GM12891 (cell line): ENCODE data around the gene P4HA2.
A peak's percentile ranks its signal among the peaks of the same experiment; 100 is the strongest.

Source experiments
- DNase-seq: peaks from one replicate; pipeline ENCODE4 v3.0.0; 2011; ENCODE audit warnings: low spot score; ENCODE audit not compliant: insufficient read length
- FAIRE-seq: peaks from 2 replicates; lab custom pipeline; 2011; peaks lifted over from hg19 to GRCh38; lab: Jason Lieb, UNC
- PAX5 ChIP-seq: IDR thresholded peaks from 2 replicates; pipeline ENCODE4 v1.6.1; 2011; ENCODE audit warnings: low read length, moderate library complexity, mild to moderate bottlenecking; ENCODE audit not compliant: insufficient read depth, severe bottlenecking
- POLR2A ChIP-seq: IDR thresholded peaks from 2 replicates; pipeline ENCODE4 v1.6.1; 2011; ENCODE audit warnings: low read depth, low read length, control low read depth
- POLR2AphosphoS5 ChIP-seq: IDR thresholded peaks from 2 replicates; pipeline ENCODE4 v1.6.1; 2011; ENCODE audit warnings: low read depth, low read length, control low read depth
- POU2F2 ChIP-seq: IDR thresholded peaks from 2 replicates; pipeline ENCODE4 v1.6.1; 2011; ENCODE audit warnings: low read depth, mild to moderate bottlenecking, control low read depth, low read length, moderate library complexity
- SPI1 ChIP-seq: IDR thresholded peaks from 2 replicates; pipeline ENCODE4 v1.6.1; 2011; ENCODE audit warnings: low read depth, low read length, control low read depth
- TAF1 ChIP-seq: IDR thresholded peaks from 2 replicates; pipeline ENCODE4 v1.6.1; 2011; ENCODE audit warnings: low read depth, low read length, control low read depth

P4HA2 gene

DNA sequence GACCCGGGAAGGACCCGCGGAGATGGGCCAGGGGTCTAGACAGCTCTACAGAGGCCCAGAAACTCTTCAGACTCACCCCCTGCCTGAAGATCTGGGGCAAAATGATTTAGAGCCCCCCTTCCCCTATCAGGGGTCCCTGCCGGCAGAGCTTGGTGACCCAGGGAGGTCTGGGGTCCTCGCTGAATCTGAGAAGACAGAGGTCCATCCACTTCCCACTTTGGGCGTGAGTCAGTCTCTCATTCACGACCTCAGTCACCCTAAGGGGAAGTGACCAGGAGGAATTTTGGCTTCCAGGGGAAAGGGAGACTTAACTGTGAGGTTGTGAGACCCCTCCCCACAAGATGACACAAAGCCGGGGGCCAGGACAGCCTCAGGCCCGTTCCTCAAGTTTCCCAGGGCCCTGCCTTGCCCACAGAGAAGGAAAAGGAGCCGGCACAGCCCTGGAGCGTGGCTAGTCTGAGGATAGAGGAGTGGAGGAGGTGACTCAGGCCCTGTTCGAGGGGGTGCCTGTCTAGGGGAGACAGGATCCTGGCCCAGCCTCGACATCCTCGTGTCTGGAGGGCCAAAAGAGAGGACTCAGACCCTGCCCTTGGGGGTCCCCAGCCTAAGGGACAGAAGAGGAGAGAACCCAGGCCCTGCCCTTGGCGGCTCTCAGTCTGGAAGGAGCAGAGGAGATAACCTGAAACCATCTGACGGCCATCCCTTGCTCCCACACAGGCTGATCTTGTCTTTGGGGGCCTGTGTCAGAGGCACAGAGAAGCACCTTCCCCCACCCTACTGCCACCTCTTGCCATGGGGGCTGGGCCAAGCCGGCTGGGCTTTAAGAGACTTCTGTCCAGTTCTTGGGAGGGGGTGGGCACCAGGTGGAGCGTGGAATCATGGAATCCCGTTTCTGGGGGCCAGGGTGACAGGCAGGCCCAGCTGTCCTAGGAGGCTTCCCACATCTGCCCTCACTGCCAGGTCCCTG lies 30.7 kb upstream of the P4HA2 start:
- no peak for TF ChIP-seq SPI1
- no peak for TF ChIP-seq TAF1
- no peak for TF ChIP-seq POLR2AphosphoS5
- DNase-seq: peak; percentile 11
- no peak for FAIRE-seq

DNA sequence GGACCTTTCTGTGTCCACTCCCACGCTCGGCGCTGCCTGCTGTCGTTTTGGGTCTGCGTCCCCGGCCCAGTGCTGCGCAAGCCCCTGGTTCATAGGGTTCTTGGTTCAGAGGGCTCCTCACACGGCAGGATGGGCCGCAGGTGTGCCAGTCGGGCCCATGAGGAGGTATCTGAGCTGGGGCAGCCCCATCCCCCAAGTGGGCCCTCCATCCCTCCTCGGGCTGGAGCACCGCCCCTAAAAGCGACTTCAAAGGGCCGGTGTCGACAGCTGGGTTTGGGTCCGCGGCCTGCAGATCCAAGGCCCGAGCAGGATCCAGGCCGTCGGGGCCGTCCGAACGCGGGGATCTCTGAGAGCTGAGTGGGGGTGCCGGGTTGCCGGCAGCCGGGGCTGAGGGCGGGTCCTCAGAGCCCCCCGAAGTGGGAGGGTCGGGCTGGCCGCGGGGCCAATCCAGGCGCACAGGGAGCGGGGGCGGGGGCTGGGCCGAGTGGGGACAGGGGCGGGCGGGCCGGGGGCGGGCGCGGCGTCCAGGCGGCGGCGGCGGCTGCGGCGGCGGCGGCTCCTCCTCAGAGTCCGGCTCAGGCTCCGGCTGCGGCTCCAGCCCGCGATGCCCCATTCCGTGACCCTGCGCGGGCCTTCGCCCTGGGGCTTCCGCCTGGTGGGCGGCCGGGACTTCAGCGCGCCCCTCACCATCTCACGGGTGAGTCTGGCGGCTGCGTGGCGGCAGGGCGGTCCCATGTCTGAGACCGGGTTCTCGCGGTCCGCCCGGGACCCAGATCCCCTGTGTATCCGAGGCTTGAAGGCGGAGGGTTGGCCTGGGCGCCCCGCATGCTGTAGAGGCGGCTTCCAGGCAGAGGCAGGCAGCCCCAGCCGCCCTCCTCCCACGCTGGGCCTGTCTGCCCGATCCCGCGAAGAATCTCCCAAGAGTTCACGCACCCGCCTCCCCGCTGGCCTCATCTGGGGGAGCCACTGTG lies 29.8 kb upstream of the P4HA2 start, which contains the start of gene PDLIM4:
TSS of gene PDLIM4 (plus strand) at position 566 of the 971 bp plus-strand sequence. CDS start at position 605, 39 bp downstream.
- TF ChIP-seq SPI1: no peak
- no peak for TF ChIP-seq TAF1
- no peak for TF ChIP-seq POLR2AphosphoS5
- DNase-seq (peak; percentile 11), FAIRE-seq (no peak)

DNA sequence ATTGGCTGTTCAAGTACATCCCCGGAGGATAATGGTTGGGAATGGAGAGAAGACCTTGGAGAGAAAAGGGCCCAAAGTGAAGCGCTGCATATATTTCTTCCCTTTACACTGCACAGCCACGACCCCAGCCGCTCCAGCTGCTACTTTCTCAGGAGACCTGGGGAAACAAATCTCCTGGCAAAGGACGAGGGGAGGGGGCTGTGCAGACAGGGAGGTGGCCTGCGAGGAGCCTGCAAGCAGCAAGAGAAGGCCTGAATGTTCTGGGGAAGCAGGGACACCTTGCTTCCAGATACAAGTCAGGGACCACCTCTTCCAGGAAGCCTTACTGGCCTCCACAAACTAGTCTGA lies 29.1 kb upstream of the P4HA2 start:
- FAIRE-seq (no peak), DNase-seq (peak; percentile 4)
- TF ChIP-seq TAF1 (no peak), POLR2AphosphoS5 (no peak), POLR2A (no peak), PAX5 (no peak), SPI1 (no peak), POU2F2 (no peak)

DNA sequence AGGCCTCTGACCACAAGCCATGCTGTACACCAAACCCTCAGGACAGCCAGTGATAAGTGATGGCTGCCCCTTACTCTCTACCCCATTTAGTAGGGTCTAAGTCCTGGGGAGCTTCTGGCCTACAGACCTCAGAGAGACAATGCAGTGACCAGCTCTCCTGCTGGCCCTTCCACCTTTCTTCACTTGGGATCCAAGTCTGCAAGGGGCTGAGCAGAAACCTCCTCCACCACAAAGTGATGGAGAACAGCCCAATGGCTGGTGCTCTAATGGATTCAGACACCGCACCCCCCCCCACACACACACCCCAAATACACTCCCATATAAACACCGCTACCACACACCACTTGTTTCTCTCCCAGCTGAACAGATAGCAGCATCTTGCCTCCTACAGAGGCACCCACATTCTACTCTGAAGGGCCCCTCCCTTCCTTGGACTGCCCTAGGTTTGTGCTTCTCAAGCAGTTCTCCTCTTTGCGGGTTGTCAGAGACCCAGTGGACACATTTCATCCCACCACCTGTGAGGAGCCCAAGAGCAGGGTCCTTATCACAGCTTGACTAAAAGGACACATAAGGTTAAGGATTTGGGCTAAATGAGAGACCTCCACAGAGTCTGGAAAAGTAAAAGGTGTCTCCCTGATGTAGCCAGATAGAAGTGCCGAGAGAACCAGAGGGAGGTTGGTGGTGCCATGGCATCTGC lies 28.6 kb upstream of the P4HA2 start:
- no peak for DNase-seq
- no peak for FAIRE-seq
- TF ChIP-seq POLR2AphosphoS5 (no peak), POLR2A (no peak), SPI1 (no peak), TAF1 (no peak), PAX5 (no peak), POU2F2 (no peak)

DNA sequence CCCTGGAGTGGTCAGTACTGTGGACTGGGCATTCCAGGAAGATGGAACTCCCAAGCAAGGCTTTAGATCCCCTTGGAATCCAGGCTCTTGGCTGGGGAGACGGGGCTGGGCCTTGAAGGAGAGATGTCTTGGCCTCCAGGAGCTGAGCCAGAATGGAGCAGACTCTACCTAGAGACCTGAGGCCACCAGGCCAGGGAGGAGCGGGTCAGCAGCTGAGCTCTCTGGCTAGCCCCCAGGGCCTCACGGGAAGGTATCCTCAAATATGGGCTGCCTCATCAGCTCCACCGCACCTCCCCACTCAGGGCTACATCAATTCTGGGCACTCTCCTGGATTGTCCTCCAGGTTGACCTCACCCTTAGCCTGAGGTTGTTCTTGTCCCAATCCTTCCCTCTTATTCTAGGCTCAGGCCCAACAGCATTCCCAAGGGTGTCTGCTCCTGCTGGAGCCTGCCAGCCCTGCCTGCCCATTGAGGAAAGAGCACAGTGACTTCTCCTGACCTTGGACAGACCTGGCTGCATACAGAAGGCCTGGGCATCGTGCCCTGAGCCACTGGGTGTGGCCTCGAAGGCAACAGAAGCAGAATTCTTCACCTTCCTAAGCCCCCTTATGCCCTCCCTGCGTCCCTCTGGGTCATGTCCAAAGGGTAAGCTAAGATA lies 26.8 kb upstream of the P4HA2 start:
- no peak for DNase-seq
- TF ChIP-seq PAX5: no peak
- no peak for TF ChIP-seq POLR2AphosphoS5
- no peak for TF ChIP-seq TAF1
- TF ChIP-seq SPI1: no peak
- TF ChIP-seq POU2F2: no peak
- no peak for TF ChIP-seq POLR2A
- FAIRE-seq: no peak

DNA sequence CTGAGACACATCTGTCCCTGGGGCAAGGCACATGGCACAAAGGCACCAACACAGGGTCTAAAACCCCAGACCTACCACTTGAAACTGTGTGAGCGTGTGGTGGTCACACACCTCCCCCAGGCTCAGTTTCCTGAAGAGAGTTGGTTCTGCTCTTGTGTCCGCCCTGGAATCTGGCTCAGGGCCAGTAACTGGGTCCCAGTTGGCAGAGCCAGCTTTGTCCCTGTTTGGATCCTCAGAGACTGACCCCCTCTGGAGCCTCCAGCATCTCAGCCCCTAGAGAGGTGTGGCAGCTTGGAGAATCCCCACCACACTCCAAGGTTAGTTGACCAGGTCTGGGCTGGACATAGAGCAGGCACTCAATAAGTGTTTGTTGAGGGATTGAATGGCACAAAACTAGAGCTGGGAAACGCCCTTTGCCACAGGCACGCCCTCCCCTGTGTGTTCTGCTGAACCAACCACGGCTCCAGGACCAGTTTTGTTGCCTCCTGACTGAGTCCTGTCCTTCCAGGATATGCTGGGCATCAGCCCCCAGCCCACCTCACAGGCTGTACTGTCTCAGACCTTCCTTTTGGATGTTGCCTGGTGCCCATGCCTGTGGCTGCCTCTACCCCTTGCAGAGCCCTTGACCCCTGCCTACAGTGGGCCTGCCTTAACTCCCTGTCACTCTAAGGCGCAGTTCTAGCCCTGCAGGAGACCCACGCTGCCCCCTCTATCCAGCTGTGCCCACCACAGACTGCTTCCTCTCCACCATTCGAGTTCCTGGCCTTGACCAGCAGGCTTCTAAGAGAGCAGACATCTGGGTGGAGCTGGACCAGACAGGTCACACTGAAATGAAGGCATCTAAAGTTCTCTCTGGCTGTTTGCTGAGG lies 26.0 kb upstream of the P4HA2 start:
- FAIRE-seq (no peak), DNase-seq (peak; percentile 1)

DNA sequence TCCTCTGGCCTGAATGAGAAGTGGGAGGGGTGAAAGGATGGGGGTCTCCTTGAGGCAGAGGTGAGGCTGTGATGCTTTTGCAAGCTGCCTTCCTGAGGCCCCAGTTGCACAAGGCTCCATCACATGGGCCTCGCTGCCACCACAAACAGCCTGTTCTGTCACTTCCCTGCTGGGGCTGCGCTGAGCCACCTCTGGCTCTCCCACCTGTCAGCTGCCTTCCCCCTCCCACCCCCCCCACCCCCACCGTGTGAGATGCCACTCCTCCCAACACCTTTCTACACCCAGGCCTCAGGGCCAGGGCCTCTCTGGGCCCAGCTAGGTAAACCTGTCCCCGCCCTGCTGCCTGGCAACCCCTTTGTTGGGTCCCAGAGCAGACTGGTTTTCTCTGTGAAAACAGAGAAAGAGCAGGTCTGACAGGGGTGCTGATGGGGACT lies 25.4 kb upstream of the P4HA2 start:
- TF ChIP-seq SPI1 (no peak), POU2F2 (no peak), PAX5 (no peak)
- FAIRE-seq (no peak), DNase-seq (no peak)

More for the DNA sequence above, 26.0 kb upstream of the P4HA2 start:
- TF ChIP-seq TAF1 (no peak), PAX5 (no peak), POLR2AphosphoS5 (no peak), POLR2A (no peak), SPI1 (no peak), POU2F2 (no peak)

DNA sequence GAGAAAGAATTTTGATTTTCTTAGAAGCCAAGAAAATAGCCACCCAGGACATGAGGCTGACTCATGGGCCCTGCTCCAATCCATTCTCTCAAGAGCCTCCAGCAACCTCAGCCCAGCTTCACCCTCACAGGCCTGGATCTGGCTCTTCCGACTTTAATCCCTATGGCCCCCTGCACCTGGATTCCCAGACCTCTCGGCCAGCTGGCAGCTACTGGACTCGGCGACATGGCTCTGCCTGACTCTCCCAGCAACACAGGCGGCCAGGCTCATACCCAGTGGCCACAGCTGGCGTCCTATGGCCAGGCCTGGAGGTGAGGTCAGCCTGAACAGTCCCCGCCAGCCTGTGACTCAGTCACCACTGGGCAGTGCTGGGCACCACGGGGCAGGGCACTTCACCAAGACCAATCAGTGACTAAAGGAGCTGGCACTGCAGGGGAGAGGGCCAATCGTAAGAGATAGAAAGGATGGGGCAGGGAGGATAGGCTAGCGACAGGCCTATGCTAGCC lies 23.6 kb upstream of the P4HA2 start:
- DNase-seq (no peak), FAIRE-seq (no peak)
- TF ChIP-seq TAF1 (no peak), SPI1 (no peak), PAX5 (no peak), POLR2A (no peak), POLR2AphosphoS5 (no peak)
